HG02840 (cell line): Measurements from ENCODE around the gene RAB43.

Experiments
- ATAC-seq: cut with Tn5 transposase; IDR thresholded peaks from one replicate; pipeline ENCODE4 v1.9.1; 2021; ENCODE audit warnings: mild to moderate bottlenecking, moderate library complexity, moderate number of reproducible peaks; ENCODE audit not compliant: unreplicated experiment, low FRiP score

The RAB43 gene

DNA sequence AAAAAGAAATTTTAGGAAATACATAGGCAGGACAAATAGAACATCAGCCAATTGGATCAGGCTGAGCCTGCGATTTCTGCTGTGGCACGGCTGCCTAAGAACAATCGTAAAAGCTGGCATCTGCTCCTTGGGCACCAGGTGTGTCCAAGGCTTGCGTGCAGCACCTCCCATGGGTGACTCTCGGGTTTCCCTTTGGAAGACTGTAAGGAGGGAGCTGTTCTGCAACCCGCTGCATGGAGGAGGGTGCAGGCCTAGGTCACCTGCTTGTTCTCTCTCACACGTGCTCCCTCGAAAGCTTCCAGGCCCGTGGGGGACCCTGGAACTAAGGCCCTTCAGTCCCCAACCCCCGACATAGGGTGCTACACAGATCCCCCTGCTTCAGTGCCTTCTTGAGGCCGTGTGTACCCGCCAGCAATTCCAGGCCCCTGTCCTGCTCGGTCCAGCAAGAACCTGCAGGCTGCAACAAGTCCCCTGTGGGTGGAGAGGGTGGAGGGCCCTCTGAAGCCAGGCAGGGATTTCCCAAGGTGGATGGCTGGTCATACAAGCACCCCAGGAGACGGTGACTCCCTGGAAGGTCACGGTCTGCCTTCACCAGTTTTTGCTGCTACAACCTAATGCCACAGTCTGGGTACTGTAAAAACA is 57.6 kb downstream of the RAB43 start:
- no peak for ATAC-seq

GRCh38 chr3:129063091-129063640 is 58.4 kb downstream of the RAB43 start:
- no peak for ATAC-seq

DNA sequence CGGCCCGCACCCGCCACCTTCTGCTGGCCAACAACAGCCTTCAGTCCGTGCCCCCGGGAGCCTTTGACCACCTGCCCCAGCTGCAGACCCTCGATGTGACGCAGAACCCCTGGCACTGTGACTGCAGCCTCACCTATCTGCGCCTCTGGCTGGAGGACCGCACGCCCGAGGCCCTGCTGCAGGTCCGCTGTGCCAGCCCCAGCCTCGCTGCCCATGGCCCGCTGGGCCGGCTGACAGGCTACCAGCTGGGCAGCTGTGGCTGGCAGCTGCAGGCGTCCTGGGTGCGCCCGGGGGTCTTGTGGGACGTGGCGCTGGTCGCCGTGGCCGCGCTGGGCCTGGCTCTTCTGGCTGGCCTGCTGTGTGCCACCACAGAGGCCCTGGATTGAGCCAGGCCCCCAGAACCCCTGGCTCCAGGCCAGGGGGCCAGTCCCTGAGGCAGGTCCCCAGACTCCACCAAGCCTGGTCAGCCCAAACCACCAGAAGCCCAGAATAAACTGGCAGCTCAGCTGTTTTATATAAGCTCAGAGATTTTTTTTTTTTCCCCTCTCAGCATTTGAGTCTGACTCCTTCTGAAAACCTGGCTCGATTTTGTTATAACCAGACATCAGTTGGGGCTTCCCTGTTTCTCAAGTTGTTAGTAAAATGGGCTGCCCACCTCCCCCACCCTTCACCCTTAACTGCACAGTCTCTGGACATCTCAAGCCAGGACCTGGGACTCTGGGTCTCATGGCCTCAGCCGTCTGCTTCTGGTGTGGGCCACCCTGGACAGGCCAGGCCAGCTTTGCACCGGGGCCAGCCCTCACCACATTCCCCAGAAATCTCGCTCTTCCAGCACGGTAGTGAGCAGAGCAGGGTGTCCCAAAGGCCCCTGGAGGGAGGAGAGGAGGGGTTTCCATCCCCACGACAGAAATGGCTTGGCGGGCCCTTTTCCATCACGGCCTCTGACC is 59.4 kb downstream of the RAB43 start:
- no peak for ATAC-seq

- ATAC-seq, result no peak
Measured at GRCh38 chr3:129061023-129061887, 60.3 kb downstream of the RAB43 start.

DNA sequence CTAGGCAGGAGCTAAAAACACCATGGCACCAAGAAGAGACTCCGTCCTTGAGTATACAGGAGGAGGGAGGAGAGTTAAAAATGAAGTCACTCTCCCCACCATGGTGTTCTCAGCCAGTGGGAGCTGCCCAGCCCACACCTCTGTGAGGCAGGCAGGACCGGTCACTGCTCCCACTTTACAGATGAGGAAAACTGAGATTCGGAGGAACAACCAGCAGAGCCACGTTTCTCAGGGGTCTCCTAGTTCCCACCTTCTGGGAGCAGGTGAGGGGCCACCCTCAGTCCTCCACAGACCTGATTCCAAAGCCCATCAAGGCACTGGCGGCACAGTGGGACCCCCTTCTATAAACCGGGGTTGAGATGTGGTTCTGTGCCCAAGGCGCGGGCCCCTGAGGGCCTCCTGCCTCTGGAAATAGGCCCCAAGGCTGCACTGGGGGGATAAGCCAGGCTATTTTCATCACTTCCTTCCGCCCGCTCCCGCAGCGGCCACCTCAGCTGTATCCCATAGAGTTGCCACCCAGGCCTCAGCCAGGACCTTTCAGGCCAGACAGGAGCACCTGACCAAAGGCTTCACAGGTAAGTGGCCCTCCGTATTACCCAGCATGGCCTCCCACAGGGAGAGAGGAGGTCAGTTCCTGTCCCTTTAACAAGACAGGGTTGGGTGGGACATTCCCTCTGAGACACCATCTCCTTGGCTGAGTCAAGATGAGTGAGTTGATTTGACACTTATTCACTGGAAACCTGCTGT is 61.2 kb downstream of the RAB43 start, which contains the start of gene GP9:
TSS of gene GP9 (plus strand) at position 504 of the 747 bp plus-strand sequence. CDS start 961 bp downstream, outside the sequence.
- ATAC-seq, result no peak

GRCh38 chr3:129059311-129059958 is 62.2 kb downstream of the RAB43 start:
- ATAC-seq, result no peak

DNA sequence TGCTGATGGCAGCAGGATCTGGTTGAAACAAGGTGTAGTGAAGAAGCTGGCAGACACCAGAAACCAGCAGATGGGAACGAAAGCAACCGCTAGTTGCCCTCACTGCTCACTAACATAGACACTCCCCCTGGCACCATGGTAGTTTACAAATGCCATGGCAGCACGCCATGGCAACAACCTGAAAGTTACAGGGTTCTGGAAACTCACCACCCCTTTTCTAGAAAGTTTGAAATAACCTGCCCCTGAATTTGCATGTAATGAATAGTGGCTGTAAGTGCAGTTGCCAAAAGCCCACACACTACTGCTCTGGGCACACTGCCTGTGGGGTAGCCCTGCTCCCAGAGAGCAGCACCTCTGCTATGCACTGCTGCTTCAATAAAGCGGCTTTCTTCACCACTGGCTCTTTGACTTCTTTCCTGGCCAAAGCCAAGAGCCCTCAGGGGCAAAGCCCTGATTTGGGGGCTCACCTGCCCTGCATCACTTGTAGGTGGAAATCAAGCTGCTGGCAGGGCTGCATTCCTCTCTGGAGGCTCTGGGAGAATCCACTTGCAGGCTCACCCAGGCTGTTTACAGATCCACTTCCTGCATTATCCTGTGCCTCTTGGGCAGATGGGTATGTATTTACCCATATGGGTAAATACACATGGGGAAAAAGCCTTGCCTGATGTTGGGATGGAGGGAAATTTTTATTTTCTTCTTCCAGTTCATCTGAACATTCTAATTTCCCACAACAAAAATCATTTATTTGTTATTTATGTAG is 63.0 kb downstream of the RAB43 start:
- ATAC-seq, result no peak

DNA sequence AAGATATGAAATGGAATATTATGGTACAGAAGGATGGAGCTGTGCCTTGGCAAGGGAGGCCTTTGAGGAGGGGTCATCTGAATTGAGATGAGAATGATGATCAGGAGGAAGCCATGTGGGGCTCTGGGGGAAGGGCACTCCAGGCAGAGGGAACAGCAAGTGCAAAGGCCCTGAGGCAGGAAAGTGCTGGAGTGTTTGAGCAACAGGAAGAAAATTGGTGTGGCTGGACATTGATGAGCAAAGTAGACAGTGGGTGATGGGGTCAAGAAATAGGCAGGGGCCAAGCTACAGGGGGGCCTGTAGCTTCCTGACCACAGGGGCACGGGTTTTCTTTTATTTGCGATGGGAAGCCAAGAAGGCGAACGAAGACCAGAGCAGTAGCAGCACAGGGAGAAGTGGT is 64.4 kb downstream of the RAB43 start:
- ATAC-seq, result no peak

GRCh38 chr3:129056451-129057173 is 65.0 kb downstream of the RAB43 start:
- no peak for ATAC-seq

- ATAC-seq, result no peak
Measured at GRCh38 chr3:129054605-129055104, 66.9 kb downstream of the RAB43 start.

GRCh38 chr3:129052675-129053074 is 68.9 kb downstream of the RAB43 start:
- ATAC-seq, result no peak

GRCh38 chr3:129051871-129052340 is 69.7 kb downstream of the RAB43 start:
- ATAC-seq, result no peak

GRCh38 chr3:129050556-129051295 is 70.9 kb downstream of the RAB43 start:
- ATAC-seq, result no peak

- no peak for ATAC-seq
Measured at GRCh38 chr3:129047553-129047839, 74.1 kb downstream of the RAB43 start.

GRCh38 chr3:129046732-129047552 is 74.7 kb downstream of the RAB43 start:
- ATAC-seq, result no peak

- ATAC-seq, result no peak
Measured at GRCh38 chr3:129046037-129046731, 75.4 kb downstream of the RAB43 start.
